K562 (cell line): ENCODE data around the gene ABT1. TPM values are rescaled to one million over a fixed set of nuclear protein-coding genes. Genes with fewer than 3 reads are reported as not detected.

Source experiments
- ARID2 ChIP-seq: fragments of 450-650 bp; IDR thresholded peaks from 2 replicates; pipeline ENCODE4 v1.6.1; 2017; ENCODE audit warnings: antibody characterized with exemption, mild to moderate bottlenecking
- ATF1 ChIP-seq, 2 experiments: fragments of 450-650 bp in 1 of 2; IDR thresholded peaks; 2 replicates each; pipeline ENCODE4 v1.6.1; 2016; ENCODE audit warnings: missing compliant biosample characterization in 1 of 2, missing genetic modification characterization in 1 of 2
- CBX3 ChIP-seq, 2 experiments: IDR thresholded peaks; 1 replicate in 1 of 2; 2 replicates in 1 of 2; pipeline ENCODE4 v1.6.1; 2012; ENCODE audit warnings: inconsistent platforms in 2 of 2, low read length in 2 of 2, borderline replicate concordance in 1 of 2, control low read depth in 1 of 2
- CEBPB ChIP-seq: fragments of 450-650 bp; IDR thresholded peaks from 2 replicates; pipeline ENCODE4 v1.6.1; 2016; ENCODE audit warnings: missing genetic modification characterization, missing compliant biosample characterization
- GMEB1 ChIP-seq: fragments of 250-450 bp; sonication (Bioruptor Pico); IDR thresholded peaks from 2 replicates; pipeline ENCODE4 v1.4.0; 2020; ENCODE audit warnings: mild to moderate bottlenecking
- GTF2A2 ChIP-seq: IDR thresholded peaks from 2 replicates; pipeline ENCODE4 v1.6.1; 2016; ENCODE audit warnings: mild to moderate bottlenecking, missing genetic modification characterization, missing compliant biosample characterization
- HCFC1 ChIP-seq: IDR thresholded peaks from 2 replicates; pipeline ENCODE4 v1.6.1; 2012; ENCODE audit warnings: low read depth, low read length, improper control_type of control experiment
- NR2C1 ChIP-seq, 2 experiments: fragments of 450-650 bp; IDR thresholded peaks; 2 replicates each; pipeline ENCODE4 v1.6.1; 2017; ENCODE audit warnings: mild to moderate bottlenecking in 2 of 2, antibody characterized with exemption in 1 of 2, inconsistent platforms in 1 of 2, missing compliant biosample characterization in 1 of 2, missing genetic modification characterization in 1 of 2
- PCBP2 ChIP-seq: fragments of 200-400 bp; formaldehyde crosslinking; IDR thresholded peaks from 2 replicates; pipeline ENCODE4 v1.6.1; 2018; ENCODE audit warnings: low read length, low read depth, mild to moderate bottlenecking, moderate library complexity; ENCODE audit not compliant: poor library complexity, severe bottlenecking
- RFX1 ChIP-seq: fragments of 450-650 bp; IDR thresholded peaks from 2 replicates; pipeline ENCODE4 v1.6.1; 2016; ENCODE audit warnings: mild to moderate bottlenecking, moderate library complexity
- XRCC3 ChIP-seq: fragments of 450-650 bp; IDR thresholded peaks from 2 replicates; pipeline ENCODE4 v1.6.1; 2017; ENCODE audit warnings: mild to moderate bottlenecking, moderate library complexity
- ZBTB7A ChIP-seq: IDR thresholded peaks from 2 replicates; pipeline ENCODE4 v1.6.1; 2011; ENCODE audit warnings: low read depth, mild to moderate bottlenecking, low read length, moderate library complexity, borderline replicate concordance; ENCODE audit not compliant: control insufficient read depth
- polyA plus RNA-seq, 8 experiments: library from polyadenylated mRNA; depleted of rRNA in 4 of 8; stranded (reverse) in 5 of 8; unstranded in 3 of 8; fragments of >200 nt; fragmentation: Nextera tagmentation in 2 of 8; fragmentation: Illumina TruSeq in 1 of 8; extraction: Ambion mirVana in 2 of 8; extraction: Trizol in 1 of 8; gene quantifications; 2 replicates each; pipeline versions ENCODE4 v1.2.1 to v1.2.3, GENCODE V29; 2011 to 2014; ENCODE audit warnings: inconsistent platforms in 1 of 8, missing spikeins in 1 of 8
- total RNA-seq, 7 experiments: library from RNA; depleted of rRNA in 6 of 7; stranded (reverse); fragments of >200 nt in 6 of 7; fragmentation: Illumina TruSeq in 2 of 7; extraction: Trizol in 2 of 7; gene quantifications; 2 replicates each; pipeline versions ENCODE4 v1.2.1 to v1.2.3, GENCODE V29; 2011 to 2021; ENCODE audit warnings: low replicate concordance in 1 of 7
- TF ChIP-seq, protein P1 (sequence below): sonication (generic); formaldehyde crosslinking; IDR thresholded peaks from 2 replicates; pipeline ENCODE4 v1.8.1; 2022; ENCODE audit warnings: missing genetic modification reagents

ABT1 gene
- total and polyA plus RNA-seq, 9 of the 15 experiments (the other 6 are each of a cell fraction or from before 2014, with no cell fraction given) = 8.8 to 52.7 (median 40.7) TPM

- TF ChIP-seq PCBP2 = no peak
- TF ChIP-seq, protein P1, sequence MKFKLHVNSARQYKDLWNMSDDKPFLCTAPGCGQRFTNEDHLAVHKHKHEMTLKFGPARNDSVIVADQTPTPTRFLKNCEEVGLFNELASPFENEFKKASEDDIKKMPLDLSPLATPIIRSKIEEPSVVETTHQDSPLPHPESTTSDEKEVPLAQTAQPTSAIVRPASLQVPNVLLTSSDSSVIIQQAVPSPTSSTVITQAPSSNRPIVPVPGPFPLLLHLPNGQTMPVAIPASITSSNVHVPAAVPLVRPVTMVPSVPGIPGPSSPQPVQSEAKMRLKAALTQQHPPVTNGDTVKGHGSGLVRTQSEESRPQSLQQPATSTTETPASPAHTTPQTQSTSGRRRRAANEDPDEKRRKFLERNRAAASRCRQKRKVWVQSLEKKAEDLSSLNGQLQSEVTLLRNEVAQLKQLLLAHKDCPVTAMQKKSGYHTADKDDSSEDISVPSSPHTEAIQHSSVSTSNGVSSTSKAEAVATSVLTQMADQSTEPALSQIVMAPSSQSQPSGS = no peak
- no peak for TF ChIP-seq ATF1 (CRISPR knock-in tag; IDR thresholded peaks at IDR 0.05)
- no peak for TF ChIP-seq ATF1 (tag; IDR thresholded peaks at IDR 0.05)
- no peak for TF ChIP-seq GMEB1 (CRISPR knock-in tag)
- no peak for TF ChIP-seq RFX1
- TF ChIP-seq NR2C1 (IDR thresholded peaks at IDR 0.05) = no peak
- no peak for TF ChIP-seq NR2C1 (tag; IDR thresholded peaks at IDR 0.05)
- no peak for TF ChIP-seq CBX3 (IDR thresholded peaks at IDR 0.05; ENCODE audit: borderline replicate concordance in 1 of 2, low read length in 2 of 2)
- TF ChIP-seq HCFC1 = no peak
- no peak for TF ChIP-seq CEBPB (tag)
- TF ChIP-seq GTF2A2 = no peak
- TF ChIP-seq ARID2 = no peak
- no peak for TF ChIP-seq XRCC3
- no peak for TF ChIP-seq ZBTB7A
These were observed 16.4 kb downstream of the ABT1 start (continued) for GRCh38 chr6:26613201-26613600.
